GM12891 (cell line): Measurements from ENCODE around the gene RUSF1.

Experiments
- POLR2A ChIP-seq: IDR thresholded peaks from 2 replicates; pipeline ENCODE4 v1.6.1; 2011; ENCODE audit warnings: low read depth, low read length, control low read depth
- POLR2AphosphoS5 ChIP-seq: IDR thresholded peaks from 2 replicates; pipeline ENCODE4 v1.6.1; 2011; ENCODE audit warnings: low read depth, low read length, control low read depth
- SPI1 ChIP-seq: IDR thresholded peaks from 2 replicates; pipeline ENCODE4 v1.6.1; 2011; ENCODE audit warnings: low read depth, low read length, control low read depth

GRCh38 chr16:31452631-31453106, 55.5 kb downstream of the RUSF1 start:
- no peak for TF ChIP-seq POLR2AphosphoS5
- no peak for TF ChIP-seq POLR2A
- no peak for TF ChIP-seq SPI1
